Upper lobe of right lung (tissue), 1 donor: ENCODE data around the gene LINGO1. TPM values are rescaled to one million over a fixed set of nuclear protein-coding genes. Genes with fewer than 3 reads are reported as not detected.

ENCODE experiments used
- ATAC-seq: fragments of 200-7000 bp; cut with Tn5 transposase; one replicate; pipeline ENCODE4 v1.9.1; 2020; ENCODE audit warnings: mild to moderate bottlenecking, moderate library complexity
- DNase-seq: peaks from one replicate; pipeline ENCODE4 v3.0.0-alpha.2; 2020
- H3K27ac ChIP-seq: fragments of 200-600 bp; one replicate; pipeline ENCODE4 v1.8.0; 2022
- H3K27me3 ChIP-seq: fragments of 200-600 bp; one replicate; pipeline ENCODE4 v1.8.0; 2022; ENCODE audit warnings: mild to moderate bottlenecking
- H3K36me3 ChIP-seq: fragments of 200-600 bp; one replicate; pipeline ENCODE4 v1.8.0; 2022
- H3K4me1 ChIP-seq: fragments of 200-600 bp; one replicate; pipeline ENCODE4 v1.8.0; 2022
- H3K4me3 ChIP-seq: fragments of 200-600 bp; one replicate; pipeline ENCODE4 v1.8.0; 2022; ENCODE audit warnings: mild to moderate bottlenecking
- H3K9me3 ChIP-seq: fragments of 200-600 bp; one replicate; pipeline ENCODE4 v1.8.0; 2022
- intact Hi-C: fragments of 100-400 bp; cut with DNase I; formaldehyde crosslinking; loops from one replicate; pipeline ENCODE4 v1.11.0; 2022
- total RNA-seq: library from RNA; stranded (reverse); fragmentation: NEBNext Ultra II Directional; extraction: Animal tissue kit (Norgen Biotek cat#: 25700); gene quantifications from one replicate; pipeline ENCODE4 v1.2.1, GENCODE V29; 2021
- TF ChIP-seq, protein P1 (sequence below): fragments of 200-600 bp; IDR thresholded peaks from one replicate; pipeline ENCODE4 v1.8.0; 2022; ENCODE audit warnings: antibody characterized with exemption
- donor health status: DM: no; HTN: yes; CAD: no; lungs with severe emphysema.

LINGO1 gene
- total RNA-seq, 1 donor from 2014 or later: 0.98 TPM

DNA sequence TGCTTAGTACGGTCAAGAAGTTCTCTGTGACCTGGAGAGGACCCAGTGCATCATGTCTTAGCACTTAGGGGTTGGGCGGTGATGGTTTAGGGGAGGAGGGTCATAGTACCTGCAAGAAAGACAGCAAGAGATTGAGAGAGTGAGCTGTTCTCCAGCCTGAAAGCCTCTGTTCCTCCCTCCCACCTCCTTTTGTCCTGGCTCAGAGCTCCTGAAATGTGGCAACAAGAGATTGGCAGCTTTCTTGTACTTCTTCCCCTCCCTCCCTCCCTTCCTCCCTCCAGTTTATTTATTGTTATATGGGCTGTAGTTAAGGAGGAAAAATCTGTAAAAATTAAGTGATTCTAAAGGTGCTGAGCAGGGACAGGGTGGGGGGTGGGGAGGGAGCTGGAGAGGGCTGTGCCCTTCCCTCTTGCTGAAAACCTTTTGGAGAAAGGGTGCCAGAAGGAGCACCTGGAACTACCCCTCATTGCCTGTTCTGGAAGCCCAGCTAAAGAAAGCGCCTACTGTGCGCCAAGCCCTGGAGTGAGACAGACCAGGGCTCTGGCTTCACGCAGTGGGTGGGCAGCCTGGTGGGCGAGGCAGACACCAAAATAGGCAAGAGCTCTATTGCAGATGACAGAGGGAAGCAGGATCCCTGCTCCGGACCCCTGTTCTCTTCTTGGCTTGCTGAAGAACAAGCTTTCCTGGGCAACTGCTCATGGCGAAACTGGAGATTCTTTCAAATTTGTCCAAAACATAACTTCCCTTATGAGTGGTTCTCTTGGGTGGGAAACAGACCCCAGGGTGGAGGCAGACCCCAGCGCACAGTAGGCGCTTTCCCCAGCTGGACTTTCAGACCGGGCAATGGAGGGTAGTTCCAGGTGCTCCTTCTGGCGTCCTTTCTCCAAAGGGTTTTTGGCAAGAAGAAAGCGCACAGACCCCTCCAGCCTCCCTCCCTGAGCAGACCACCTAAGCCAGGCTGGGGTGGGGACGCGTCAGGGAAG, 35.6 kb downstream of the LINGO1 start:
- TF ChIP-seq, protein P1, sequence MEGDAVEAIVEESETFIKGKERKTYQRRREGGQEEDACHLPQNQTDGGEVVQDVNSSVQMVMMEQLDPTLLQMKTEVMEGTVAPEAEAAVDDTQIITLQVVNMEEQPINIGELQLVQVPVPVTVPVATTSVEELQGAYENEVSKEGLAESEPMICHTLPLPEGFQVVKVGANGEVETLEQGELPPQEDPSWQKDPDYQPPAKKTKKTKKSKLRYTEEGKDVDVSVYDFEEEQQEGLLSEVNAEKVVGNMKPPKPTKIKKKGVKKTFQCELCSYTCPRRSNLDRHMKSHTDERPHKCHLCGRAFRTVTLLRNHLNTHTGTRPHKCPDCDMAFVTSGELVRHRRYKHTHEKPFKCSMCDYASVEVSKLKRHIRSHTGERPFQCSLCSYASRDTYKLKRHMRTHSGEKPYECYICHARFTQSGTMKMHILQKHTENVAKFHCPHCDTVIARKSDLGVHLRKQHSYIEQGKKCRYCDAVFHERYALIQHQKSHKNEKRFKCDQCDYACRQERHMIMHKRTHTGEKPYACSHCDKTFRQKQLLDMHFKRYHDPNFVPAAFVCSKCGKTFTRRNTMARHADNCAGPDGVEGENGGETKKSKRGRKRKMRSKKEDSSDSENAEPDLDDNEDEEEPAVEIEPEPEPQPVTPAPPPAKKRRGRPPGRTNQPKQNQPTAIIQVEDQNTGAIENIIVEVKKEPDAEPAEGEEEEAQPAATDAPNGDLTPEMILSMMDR: no peak
- H3K4me1 ChIP-seq: no peaks in the 10 kb centered on the region
- H3K9me3 ChIP-seq: no peaks in the 10 kb centered on the region
- no peaks in the 10 kb centered on the region for H3K27me3 ChIP-seq
- intact Hi-C loops: no loop called here
- no peak overlapping the region for H3K4me3 ChIP-seq
- DNase-seq: no peak
- H3K36me3 ChIP-seq: no peaks in the 10 kb centered on the region
- no peak overlapping the region for H3K27ac ChIP-seq
- ATAC-seq: no peak

DNA sequence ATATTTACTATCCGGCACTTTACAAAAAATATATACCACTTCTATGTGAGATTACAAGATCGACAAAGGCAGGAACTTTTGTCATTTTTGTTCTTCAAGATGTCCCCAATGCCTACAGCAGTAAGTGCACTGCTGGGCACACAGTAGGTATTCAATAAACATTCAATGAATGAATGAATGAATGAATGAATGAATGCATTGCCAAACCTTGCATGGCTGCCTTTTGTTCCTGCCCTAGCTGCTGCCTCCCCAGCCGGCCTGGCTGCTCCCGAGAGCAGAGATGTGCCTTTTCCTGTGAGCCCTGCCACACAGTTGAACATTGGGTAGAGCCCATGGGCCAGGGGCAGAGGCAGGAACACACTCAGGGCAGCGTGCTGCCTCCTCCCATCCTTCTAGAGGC, 37.5 kb downstream of the LINGO1 start:
- H3K4me1 ChIP-seq: no peaks in the 10 kb centered on the region
- intact Hi-C loops: no loop called here
- no peaks in the 10 kb centered on the region for H3K36me3 ChIP-seq
- no peak for DNase-seq
- no peak overlapping the region for H3K4me3 ChIP-seq
- H3K27me3 ChIP-seq: no peaks in the 10 kb centered on the region
- H3K27ac ChIP-seq: no peak overlapping the region
- H3K9me3 ChIP-seq: no peaks in the 10 kb centered on the region
- TF ChIP-seq, protein P1: no peak
- ATAC-seq: no peak

DNA sequence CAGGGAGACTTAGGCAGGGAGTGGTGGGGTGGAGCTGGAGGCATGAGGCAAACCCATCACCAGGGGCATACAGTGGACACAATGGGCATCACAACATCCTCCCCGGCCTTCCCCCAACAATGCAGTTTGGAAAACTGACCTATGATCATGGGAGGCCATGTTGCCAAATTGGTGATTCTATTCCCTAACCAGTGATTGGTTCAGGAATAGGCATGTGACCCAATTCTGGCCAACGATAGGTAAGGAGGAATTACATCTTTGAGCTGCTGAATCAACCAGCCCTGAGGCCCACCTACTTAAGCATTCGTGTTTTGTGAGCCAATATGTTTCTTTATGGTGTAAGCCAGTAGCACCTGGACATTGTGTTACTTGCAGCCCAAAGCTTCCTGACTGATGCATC, 40.0 kb downstream of the LINGO1 start:
- H3K4me3 ChIP-seq: no peak overlapping the region
- TF ChIP-seq, protein P1: no peak
- H3K9me3 ChIP-seq: no peaks in the 10 kb centered on the region
- no peak for ATAC-seq
- no peak for DNase-seq
- H3K36me3 ChIP-seq: no peaks in the 10 kb centered on the region
- no peaks in the 10 kb centered on the region for H3K27me3 ChIP-seq
- intact Hi-C loops: no loop called here
- no peak overlapping the region for H3K27ac ChIP-seq
- no peaks in the 10 kb centered on the region for H3K4me1 ChIP-seq

DNA sequence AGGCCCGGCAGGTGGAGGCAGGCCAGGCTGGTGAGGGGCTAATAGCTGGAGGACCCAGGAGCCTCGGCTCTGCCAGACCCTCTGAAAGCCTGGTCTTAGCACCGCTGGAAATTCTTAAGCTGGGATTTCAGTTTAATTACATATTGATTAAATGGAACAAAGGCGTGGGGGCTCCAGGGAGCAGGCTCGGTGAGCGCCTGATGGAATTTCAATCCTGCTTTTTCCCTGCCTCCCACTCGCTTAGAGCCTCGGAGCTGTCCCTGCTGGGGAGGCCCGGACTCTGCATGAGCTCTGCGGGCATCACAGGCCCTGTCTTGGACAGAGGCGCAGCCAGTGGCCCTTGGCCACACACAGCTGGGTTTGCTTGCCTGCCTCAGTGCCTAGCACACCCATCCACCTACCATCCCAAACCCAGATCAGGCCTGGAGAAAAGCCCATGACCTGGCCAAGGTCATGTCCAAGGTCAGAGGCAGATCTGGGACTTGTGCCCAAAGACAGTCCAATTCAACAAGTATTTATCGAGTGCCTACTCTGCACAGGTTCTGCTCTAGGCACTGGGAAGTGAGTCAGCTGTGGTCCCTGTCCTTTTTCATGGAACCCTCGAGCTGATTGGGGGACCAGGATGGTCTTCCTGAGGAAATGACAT, 40.6 kb downstream of the LINGO1 start:
- intact Hi-C loops: no loop called here
- Histone ChIP-seq H3K4me1 (no peaks in the 10 kb centered on the region), H3K27ac (no peak overlapping the region), H3K36me3 (no peaks in the 10 kb centered on the region), H3K9me3 (no peaks in the 10 kb centered on the region), H3K27me3 (no peaks in the 10 kb centered on the region), H3K4me3 (no peak overlapping the region)
- DNase-seq (no peak), ATAC-seq (no peak)
- TF ChIP-seq, protein P1: no peak

DNA sequence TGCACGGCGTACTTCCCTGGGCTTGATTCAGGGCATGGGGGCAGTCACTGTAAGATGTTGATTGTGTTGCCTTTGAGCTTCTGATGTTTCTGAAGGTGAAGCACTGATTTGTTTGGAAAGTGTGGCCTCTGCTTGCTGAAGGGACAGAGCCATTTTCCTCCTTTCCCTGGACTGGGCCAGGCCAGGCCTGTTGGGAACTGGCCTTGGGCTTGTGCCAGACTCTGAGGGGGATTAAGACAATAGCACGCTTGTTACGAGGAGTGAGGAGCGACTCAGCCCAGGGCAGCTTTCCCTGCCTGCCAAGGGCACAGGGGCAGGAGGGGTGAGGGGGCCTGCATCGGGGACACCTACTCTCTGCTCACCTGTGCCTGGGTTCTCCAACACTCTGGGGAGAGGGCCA, 42.9 kb downstream of the LINGO1 start:
- H3K4me1 ChIP-seq: no peaks in the 10 kb centered on the region
- H3K36me3 ChIP-seq: no peaks in the 10 kb centered on the region
- no peak overlapping the region for H3K4me3 ChIP-seq
- DNase-seq (no peak), ATAC-seq (no peak)
- H3K9me3 ChIP-seq: no peaks in the 10 kb centered on the region
- no peak overlapping the region for H3K27ac ChIP-seq
- TF ChIP-seq, protein P1: no peak
- intact Hi-C loops: no loop called here
- no peaks in the 10 kb centered on the region for H3K27me3 ChIP-seq
